Endodermal cell (in vitro differentiated cells): Measurements from ENCODE around the gene ATP10A. TPM values are rescaled to one million over a fixed set of nuclear protein-coding genes. Genes with fewer than 3 reads are reported as not detected.

Experiments
- DNase-seq: peaks from one replicate; pipeline ENCODE4 v3.0.0-alpha.2; 2017
- H3K27ac ChIP-seq: 2 replicates; pipeline ENCODE4 v1.5.1; 2013; ENCODE audit warnings: mild to moderate bottlenecking, low read depth, low read length, moderate library complexity
- H3K27me3 ChIP-seq: 2 replicates; pipeline ENCODE4 v1.6.1; 2013; ENCODE audit warnings: mild to moderate bottlenecking, low read length, moderate library complexity; ENCODE audit not compliant: insufficient read depth, control insufficient read depth, poor library complexity, severe bottlenecking
- H3K36me3 ChIP-seq: 2 replicates; pipeline ENCODE4 v1.7.0; 2013; ENCODE audit warnings: mild to moderate bottlenecking, low read length, moderate library complexity; ENCODE audit not compliant: control insufficient read depth, insufficient read depth
- H3K4me1 ChIP-seq: one replicate; pipeline ENCODE4 v1.7.0; 2013; ENCODE audit warnings: low read length; ENCODE audit not compliant: control insufficient read depth, insufficient read depth
- H3K4me3 ChIP-seq: 2 replicates; pipeline ENCODE4 v1.5.1; 2013; ENCODE audit warnings: mild to moderate bottlenecking, low read length, moderate library complexity
- H3K9ac ChIP-seq: 2 replicates; pipeline ENCODE4 v1.6.1; 2013; ENCODE audit warnings: mild to moderate bottlenecking, low read length, moderate library complexity; ENCODE audit not compliant: poor library complexity, severe bottlenecking; ENCODE audit errors: extremely low read depth
- H3K9me3 ChIP-seq: 2 replicates; pipeline ENCODE4 v1.6.1; 2013; ENCODE audit warnings: mild to moderate bottlenecking, low read length, moderate library complexity; ENCODE audit not compliant: control insufficient read depth
- H3K27ac Mint-ChIP-seq: 2 replicates; pipeline ENCODE4 v1.8.0; 2020; ENCODE audit warnings: mixed read lengths
- H3K27me3 Mint-ChIP-seq: 2 replicates; pipeline ENCODE4 v1.8.0; 2021; ENCODE audit warnings: mild to moderate bottlenecking, mixed read lengths; ENCODE audit not compliant: insufficient read depth
- H3K36me3 Mint-ChIP-seq: 2 replicates; pipeline ENCODE4 v1.8.0; 2020; ENCODE audit warnings: low read depth, mixed read lengths
- H3K4me1 Mint-ChIP-seq: 2 replicates; pipeline ENCODE4 v1.8.0; 2020; ENCODE audit warnings: mixed read lengths
- H3K4me3 Mint-ChIP-seq: 2 replicates; pipeline ENCODE4 v1.8.0; 2020; ENCODE audit warnings: mild to moderate bottlenecking, moderate library complexity, mixed read lengths
- H3K9me3 Mint-ChIP-seq: 2 replicates; pipeline ENCODE4 v1.8.0; 2020; ENCODE audit warnings: mild to moderate bottlenecking, mixed read lengths
- WGBS, 2 experiments: methylation state at CpG; one replicate each; pipeline versions ENCODE4 v1.1.5 to v1.1.7; 2013; ENCODE audit warnings: missing lambda C conversion rate in 2 of 2, mixed read lengths in 1 of 2; ENCODE audit not compliant: insufficient coverage in 1 of 2, insufficient read length in 1 of 2; 5-methylcytosine and 5-hydroxymethylcytosine counted together
- total RNA-seq, 2 donors: library from RNA; stranded (reverse); fragmentation: NEBNext Ultra II Directional in 1 of 2; extraction: Animal tissue kit (Norgen Biotek cat#: 25700) in 1 of 2; gene quantifications; 2 replicates in 1 of 2; 3 replicates in 1 of 2; pipeline ENCODE4 v1.2.1, GENCODE V29; 2021
- TF ChIP-seq, protein P1 (sequence below): fragments of 200-600 bp; sonication (generic); conservative IDR thresholded peaks from 2 replicates; pipeline ENCODE4 v1.5.0; 2021; ENCODE audit warnings: antibody characterized with exemption, mild to moderate bottlenecking

The ATP10A gene
- total RNA-seq, 2 donors from 2014 or later: 0.04 to 1.2 TPM

- Mint-ChIP-seq H3K4me1 (peaks cover 3% of the 10 kb centered on the region), H3K4me3 (no peak overlapping the region), H3K9me3 (no peaks in the 10 kb centered on the region), H3K27me3 (peaks cover 5% of the 10 kb centered on the region), H3K27ac (no peak overlapping the region), H3K36me3 (no peaks in the 10 kb centered on the region)
- Histone ChIP-seq H3K9me3 (no peaks in the 10 kb centered on the region), H3K9ac (no peak overlapping the region), H3K27me3 (peaks cover 25% of the 10 kb centered on the region), H3K4me3 (no peak overlapping the region), H3K27ac (no peak overlapping the region), H3K4me1 (no peaks in the 10 kb centered on the region), H3K36me3 (no peaks in the 10 kb centered on the region)
- no peak for DNase-seq
- TF ChIP-seq, protein P1, sequence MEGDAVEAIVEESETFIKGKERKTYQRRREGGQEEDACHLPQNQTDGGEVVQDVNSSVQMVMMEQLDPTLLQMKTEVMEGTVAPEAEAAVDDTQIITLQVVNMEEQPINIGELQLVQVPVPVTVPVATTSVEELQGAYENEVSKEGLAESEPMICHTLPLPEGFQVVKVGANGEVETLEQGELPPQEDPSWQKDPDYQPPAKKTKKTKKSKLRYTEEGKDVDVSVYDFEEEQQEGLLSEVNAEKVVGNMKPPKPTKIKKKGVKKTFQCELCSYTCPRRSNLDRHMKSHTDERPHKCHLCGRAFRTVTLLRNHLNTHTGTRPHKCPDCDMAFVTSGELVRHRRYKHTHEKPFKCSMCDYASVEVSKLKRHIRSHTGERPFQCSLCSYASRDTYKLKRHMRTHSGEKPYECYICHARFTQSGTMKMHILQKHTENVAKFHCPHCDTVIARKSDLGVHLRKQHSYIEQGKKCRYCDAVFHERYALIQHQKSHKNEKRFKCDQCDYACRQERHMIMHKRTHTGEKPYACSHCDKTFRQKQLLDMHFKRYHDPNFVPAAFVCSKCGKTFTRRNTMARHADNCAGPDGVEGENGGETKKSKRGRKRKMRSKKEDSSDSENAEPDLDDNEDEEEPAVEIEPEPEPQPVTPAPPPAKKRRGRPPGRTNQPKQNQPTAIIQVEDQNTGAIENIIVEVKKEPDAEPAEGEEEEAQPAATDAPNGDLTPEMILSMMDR: no peak
- WGBS, 2 experiments: 93% methylated on average over 3 of the region's 3 CpGs; no CpG with 5 or more reads in 1 of the 2 experiments
Measured at GRCh38 chr15:25894371-25894902, 31.3 kb upstream of the ATP10A start.

GRCh38 chr15:25893596-25893995, 30.5 kb upstream of the ATP10A start:
- TF ChIP-seq, protein P1: no peak
- peaks cover 3% of the 10 kb centered on the region for H3K4me1 Mint-ChIP-seq
- no peak overlapping the region for H3K27ac ChIP-seq
- no peaks in the 10 kb centered on the region for H3K9me3 Mint-ChIP-seq
- WGBS, 2 experiments: 94 to 96% methylated on average over 5 of the region's 5 CpGs
- H3K36me3 ChIP-seq: no peaks in the 10 kb centered on the region
- peaks cover 5% of the 10 kb centered on the region for H3K27me3 Mint-ChIP-seq
- H3K4me1 ChIP-seq: no peaks in the 10 kb centered on the region
- no peak overlapping the region for H3K4me3 ChIP-seq
- no peaks in the 10 kb centered on the region for H3K36me3 Mint-ChIP-seq
- no peak overlapping the region for H3K9ac ChIP-seq
- no peak overlapping the region for H3K4me3 Mint-ChIP-seq
- DNase-seq: no peak
- H3K27me3 ChIP-seq: peaks cover 25% of the 10 kb centered on the region
- H3K27ac Mint-ChIP-seq: no peak overlapping the region
- no peaks in the 10 kb centered on the region for H3K9me3 ChIP-seq

DNA sequence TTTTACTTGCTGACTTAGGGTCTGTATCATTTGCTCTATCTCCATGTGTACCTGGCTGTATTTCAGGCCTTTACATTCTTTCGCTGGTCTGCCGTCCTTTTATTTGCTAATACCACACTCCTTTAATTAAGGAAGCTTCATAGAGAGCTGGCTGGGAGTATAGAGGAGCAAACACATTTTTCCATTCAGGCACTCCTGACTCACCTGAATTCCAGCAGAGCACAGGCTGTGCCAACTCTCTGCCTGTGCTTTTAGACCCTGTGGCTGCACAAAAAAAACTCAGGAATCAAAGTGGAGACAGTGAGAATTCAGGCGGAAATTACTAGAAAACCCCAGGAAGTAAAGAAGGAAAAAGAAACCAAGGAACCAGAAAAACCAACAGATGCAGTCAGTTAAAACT, 29.0 kb upstream of the ATP10A start:
- Histone ChIP-seq H3K9ac (no peak overlapping the region), H3K4me3 (no peak overlapping the region), H3K36me3 (no peaks in the 10 kb centered on the region), H3K4me1 (no peaks in the 10 kb centered on the region), H3K27me3 (peaks cover 12% of the 10 kb centered on the region), H3K9me3 (no peaks in the 10 kb centered on the region), H3K27ac (no peak overlapping the region)
- peaks cover 3% of the 10 kb centered on the region for H3K4me1 Mint-ChIP-seq
- no peaks in the 10 kb centered on the region for H3K36me3 Mint-ChIP-seq
- 62 to 67% methylated on average over 3 of the region's 3 CpGs for WGBS, 2 experiments
- H3K9me3 Mint-ChIP-seq: no peaks in the 10 kb centered on the region
- DNase-seq: no peak
- peaks cover 3% of the 10 kb centered on the region for H3K27me3 Mint-ChIP-seq
- H3K27ac Mint-ChIP-seq: no peak overlapping the region
- H3K4me3 Mint-ChIP-seq: no peak overlapping the region
- TF ChIP-seq, protein P1: no peak
